Measurements from ENCODE around the gene HHIPL1.

Gene HHIPL1

GRCh38 chr14:99728231-99728920, 83.4 kb downstream of the HHIPL1 start:
- TF ChIP-seq CTCF (IDR thresholded peaks at IDR 0.05; ENCODE audit: control insufficient read depth, insufficient read depth, low read depth, low read length, missing control alignments) = no peak
- no peak overlapping the region for H3K4me3 ChIP-seq (ENCODE audit: control insufficient read depth, low read depth, low read length)
- no peak for DNase-seq (ENCODE audit: low read depth)

DNA sequence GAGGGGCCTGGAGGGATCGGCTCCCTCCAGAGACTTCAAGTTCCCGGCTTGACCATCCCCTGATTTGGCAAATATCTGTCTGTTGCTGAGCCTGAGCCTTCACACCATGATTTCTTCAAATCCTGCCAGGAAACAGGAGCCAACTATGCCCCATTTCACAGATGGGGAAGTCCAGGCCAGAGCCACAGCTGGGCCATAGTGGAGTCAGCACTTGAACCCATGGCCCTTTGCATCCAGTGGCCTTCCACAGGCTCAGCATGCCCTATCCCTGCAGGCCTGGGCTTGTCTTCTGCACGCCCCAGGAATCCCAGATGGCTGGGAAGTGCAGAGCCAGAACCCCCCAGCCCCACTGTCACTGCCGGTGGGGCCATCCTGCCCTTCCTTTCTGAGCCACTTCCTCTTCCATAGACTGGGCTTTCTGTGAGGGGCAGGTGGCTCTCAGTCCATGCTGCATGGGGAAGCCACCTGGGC, 84.1 kb downstream of the HHIPL1 start:
- no peak overlapping the region for H3K4me3 ChIP-seq (ENCODE audit: control insufficient read depth, low read depth, low read length)
- no peak for DNase-seq (ENCODE audit: low read depth)
- TF ChIP-seq CTCF (IDR thresholded peaks at IDR 0.05; ENCODE audit: control insufficient read depth, insufficient read depth, low read depth, low read length, missing control alignments) = no peak

All from AG09309 (cell line).